GM21423 (cell line): Measurements from ENCODE around the gene TLR9.

Experiments
- ATAC-seq: cut with Tn5 transposase; IDR thresholded peaks from one replicate; pipeline ENCODE4 v1.9.1; 2021; ENCODE audit warnings: mild to moderate bottlenecking, moderate library complexity; ENCODE audit not compliant: unreplicated experiment

The TLR9 gene

DNA sequence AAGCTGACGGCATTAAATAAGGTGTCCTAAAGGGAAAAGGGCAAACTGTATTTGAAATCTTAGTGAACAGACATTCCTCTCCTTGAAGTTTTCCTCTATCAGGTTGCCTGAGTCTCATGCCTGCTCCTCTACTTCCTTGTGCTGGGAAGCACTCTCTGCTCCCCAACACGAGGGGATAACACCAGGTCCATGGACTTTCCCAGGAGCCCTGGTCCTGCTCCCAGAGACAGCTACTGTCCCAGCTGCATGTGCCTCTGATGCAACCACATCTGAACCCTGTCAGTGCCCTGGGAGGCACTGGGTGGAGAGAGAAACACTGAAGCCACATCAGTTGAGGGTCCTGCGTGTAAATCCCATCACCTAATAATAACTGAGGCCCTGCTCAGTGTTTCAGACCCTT is 7.4 kb downstream of the TLR9 start:
- no peak for ATAC-seq

DNA sequence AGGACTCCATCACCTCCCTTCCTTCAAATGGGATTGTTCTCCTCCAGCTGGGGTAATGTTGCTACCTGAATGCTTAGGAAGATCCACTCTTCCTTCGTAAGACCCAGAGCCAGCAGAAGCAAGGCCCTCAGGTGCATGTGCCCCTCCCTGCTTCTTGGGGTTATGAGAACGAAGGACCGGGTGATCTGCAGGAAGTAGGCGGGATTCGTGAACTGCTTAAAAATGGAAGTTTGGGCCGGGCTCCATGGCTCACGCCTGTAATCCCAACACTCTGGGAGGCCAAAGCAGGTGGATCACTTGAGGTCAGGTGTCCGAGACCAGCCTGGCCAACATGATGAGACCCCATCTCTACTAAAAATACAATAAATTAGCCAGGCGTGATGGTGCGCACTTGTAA is 8.0 kb downstream of the TLR9 start:
- ATAC-seq, result no peak

DNA sequence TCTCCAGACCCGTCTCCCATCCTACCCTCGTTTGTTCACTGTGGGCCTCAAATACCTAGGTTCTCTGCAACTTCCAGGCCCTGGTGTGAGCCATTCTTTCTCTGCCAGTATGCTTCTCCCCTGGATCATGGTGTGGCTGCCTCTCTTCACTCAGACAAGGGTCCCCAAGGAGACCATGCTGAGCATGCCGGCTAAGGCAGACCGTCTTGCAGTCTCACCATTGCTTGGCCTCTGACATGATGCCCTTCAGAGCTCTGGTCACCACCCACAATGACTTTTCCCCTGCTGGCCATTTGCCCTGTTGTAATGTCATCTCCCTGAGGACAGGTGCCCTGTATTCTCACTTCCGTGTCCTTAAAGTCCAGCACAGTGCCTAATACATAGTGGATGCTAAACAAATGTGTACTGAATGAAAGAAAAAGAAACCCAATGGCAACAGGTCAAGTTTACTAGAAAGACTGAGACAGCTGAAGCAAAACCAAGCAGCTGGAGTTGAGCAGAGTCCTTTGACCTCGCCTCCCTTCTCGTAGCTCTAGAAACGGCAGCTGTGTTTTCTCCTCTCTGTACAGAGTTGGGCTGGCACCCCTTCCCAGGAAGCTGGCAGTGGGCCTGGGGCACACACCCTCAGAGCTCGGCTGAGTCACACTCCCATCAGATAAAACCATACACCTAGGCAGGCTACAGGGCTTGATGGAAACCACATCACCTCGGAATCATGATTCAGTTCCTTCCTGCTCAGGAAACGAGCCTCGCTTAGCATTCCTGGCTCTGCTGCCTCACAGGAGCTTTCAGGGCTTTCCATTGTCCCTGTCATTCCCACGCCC is 8.6 kb downstream of the TLR9 start:
- no peak for ATAC-seq

DNA sequence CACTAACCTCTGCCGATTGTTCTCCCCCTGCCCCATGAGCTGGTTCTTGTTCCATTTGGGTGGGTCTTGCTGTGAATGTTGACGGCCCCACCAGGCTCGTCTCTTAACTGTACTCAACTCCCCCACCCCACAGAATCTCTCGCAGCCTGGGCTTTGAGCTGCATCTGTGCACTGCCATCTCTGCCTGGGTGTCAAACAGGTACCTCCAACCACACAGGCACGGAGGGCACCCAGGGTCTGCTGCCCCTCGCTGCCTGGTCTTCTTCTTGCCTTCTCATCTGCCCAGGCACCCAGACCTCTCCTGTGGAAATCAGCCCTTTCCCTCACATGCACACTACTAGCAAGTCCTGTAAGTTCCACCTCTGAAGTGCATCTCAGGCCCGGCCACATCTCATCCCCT is 10.1 kb downstream of the TLR9 start:
- ATAC-seq, result no peak

DNA sequence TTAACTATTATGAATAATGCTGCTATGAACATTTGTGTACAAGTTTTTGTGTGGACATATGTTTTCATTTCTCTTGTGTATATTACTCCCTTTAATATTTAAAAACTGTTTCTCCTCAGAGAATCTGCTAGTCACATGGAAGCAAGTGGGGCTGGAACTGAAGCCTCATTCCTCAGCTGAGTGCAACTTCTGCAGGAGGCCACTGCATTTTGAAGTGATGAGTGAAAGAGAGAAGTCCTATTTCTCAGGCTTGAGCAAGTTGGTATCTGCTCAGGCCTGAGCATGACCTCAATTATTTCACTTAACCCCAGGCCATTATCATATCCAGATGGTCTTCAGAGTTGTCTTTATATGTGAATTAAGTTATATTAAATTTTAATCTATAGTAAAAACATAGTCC is 11.5 kb downstream of the TLR9 start:
- no peak for ATAC-seq

DNA sequence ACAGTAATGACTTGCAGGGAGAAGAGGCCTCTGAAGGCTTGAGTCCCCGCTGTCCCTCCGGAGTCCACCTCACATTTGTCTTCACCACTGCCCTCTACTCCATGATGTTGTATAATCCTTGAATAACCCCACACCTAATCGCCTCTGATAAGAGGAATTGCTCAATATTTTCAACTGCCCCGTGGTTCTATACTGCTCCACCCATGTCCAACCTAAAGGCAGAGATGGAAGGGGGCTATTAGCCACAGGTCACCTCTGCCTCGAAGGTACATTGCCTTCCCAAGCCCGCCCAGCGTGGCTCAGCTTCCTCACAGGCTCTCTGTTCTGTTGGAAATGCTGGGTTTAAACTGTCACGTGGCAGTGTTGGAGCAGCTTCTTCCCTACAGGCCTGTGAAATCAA is 12.4 kb downstream of the TLR9 start:
- ATAC-seq, result no peak

DNA sequence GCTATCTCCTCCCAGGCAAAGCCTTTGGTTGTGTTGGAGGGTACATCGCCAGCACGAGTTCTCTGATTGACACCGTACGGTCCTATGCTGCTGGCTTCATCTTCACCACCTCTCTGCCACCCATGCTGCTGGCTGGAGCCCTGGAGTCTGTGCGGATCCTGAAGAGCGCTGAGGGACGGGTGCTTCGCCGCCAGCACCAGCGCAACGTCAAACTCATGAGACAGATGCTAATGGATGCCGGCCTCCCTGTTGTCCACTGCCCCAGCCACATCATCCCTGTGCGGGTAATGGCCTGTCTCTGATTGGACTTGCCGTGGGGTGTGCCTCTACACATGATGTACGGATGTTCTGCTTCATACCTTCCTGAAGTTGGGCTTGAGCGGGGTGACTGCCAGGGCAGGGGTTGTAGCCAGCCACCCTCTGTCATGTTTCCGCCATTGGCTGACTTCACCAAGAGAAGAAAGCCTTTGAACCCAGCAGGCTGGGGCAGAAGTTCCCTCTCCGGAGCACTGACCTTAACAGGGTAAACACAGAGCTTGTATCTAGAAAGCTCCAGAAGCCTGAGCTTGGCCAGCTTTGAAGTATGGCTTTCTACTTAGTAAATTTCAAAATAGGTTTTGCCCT is 14.1 kb downstream of the TLR9 start:
- no peak for ATAC-seq

DNA sequence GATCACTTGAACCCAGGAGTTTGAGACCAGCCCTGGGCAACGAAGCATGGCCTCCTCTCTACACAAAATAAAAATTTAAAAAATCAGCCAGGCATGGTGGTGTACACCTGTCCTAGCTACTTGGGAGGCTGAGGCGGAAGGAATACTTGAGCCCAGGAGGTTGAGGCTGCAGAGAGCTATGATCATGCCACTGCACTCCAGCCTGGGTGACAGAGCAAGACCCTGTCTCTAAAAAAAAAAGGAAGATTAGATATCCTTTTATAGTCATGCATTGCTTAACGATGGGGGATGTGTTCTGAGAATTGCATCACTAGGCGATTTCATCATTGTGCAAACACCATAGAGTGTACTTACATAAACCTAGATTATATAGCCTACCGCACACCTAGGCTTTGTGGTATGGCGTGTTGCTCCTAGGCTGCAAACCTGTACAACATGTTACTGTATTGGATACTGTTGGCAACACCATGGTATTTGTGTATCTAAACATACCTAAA is 14.8 kb downstream of the TLR9 start:
- no peak for ATAC-seq

DNA sequence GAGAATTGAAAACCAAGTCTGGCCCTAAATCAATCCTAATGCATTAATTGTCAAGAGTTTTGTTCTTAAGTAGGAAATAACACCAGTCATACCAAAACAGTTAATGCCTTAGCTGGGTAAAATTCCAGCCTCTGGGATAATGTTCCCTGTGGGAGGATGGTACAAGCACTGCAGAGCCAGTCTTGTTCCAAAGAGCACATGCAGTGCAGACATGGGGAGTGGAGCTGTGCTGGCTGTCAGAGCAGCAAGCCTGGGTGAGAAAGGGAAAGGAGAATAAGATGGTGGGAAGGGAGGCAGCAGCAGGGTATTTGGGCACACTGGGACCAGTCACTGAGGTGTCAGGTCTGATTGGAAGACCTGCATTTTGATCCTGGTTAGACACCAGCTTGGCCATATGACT is 15.4 kb downstream of the TLR9 start:
- ATAC-seq, result no peak

DNA sequence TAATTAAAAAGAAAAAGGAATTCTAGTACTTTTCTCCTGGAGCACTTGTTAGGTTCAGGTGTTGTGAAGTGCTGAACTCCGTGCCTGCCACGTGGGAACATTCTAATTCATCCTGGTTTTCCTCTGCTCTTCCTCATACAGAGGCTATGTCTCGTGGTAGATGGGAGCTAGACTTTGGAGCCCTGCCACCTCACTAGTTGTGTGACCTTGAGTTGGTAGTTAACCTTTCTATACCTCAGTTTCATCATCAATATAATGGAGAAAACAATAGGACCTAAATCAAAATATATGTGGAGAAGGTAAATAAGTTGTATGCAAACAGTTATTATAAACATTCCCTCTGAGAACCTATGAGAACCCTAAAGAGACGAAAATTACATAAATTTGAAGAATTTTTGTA is 16.9 kb downstream of the TLR9 start:
- no peak for ATAC-seq

DNA sequence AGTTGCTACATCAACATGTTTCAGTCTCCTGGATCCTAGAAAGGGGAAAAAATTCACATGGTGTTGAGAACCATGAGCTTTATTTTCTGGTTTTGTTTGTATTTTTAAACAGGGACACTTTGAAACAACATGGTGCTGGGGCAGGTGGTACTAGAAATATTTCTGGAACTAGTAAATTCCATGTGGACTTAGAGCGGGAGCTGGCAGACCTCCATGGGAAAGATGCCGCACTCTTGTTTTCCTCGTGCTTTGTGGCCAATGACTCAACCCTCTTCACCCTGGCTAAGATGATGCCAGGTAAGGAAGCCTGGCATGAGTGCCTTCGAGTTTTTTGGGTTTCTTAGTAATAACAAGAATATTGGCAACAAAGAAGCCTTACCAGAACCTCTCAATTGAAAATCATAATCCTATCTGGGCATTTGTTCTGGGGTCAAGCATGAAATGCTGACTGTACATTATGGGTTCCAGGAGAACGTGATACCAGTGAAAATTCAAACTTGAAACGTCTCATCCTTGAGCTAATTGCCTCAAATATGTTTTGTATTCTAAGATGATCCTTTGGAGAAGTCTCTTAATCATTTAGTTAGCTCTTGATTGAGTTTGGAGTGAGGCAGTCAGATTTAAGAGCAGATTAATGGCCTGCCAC is 19.6 kb downstream of the TLR9 start:
- no peak for ATAC-seq

DNA sequence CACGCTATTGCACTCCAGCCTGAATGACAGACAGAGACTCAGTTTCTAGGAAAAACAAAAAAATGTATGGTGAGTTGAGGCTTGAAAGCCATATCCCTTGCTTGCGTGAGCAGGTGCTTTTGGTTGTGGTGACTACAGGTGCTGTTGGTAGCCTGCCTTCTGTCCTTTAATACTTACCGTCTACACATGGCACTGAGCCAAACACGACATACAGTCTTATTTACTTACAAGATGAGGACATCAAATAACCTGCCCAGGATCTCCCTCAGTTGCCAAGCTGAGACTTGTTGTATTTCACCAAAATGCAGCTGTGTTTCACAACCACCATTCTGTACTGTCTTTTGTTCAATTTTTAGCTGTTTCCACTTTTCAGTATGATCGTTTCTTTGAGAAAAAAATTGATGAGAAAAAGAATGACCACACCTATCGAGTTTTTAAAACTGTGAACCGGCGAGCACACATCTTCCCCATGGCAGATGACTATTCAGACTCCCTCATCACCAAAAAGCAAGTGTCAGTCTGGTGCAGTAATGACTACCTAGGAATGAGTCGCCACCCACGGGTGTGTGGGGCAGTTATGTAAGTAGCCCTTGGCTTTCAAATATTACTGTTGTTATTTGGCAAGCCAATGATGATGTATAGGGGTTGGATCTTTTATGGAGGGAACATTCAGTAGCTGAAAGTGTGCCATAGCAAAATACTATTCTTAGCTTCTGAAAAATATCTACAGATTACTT is 20.9 kb downstream of the TLR9 start:
- no peak for ATAC-seq

DNA sequence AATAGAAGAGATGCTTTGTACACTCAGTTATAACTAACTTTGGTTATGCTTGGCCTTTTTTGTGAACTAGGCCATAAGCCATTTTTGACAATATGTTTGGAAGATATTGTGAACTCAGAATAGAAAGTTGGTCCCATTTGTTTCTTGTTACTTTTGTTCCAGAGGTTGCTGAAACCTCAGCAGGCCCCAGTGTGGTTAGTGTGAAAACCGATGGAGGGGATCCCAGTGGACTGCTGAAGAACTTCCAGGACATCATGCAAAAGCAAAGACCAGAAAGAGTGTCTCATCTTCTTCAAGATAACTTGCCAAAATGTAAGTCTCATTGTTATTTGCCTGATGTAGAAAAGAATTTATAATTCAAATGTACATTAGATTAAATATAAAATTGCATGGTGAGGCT is 21.7 kb downstream of the TLR9 start:
- ATAC-seq, result no peak

DNA sequence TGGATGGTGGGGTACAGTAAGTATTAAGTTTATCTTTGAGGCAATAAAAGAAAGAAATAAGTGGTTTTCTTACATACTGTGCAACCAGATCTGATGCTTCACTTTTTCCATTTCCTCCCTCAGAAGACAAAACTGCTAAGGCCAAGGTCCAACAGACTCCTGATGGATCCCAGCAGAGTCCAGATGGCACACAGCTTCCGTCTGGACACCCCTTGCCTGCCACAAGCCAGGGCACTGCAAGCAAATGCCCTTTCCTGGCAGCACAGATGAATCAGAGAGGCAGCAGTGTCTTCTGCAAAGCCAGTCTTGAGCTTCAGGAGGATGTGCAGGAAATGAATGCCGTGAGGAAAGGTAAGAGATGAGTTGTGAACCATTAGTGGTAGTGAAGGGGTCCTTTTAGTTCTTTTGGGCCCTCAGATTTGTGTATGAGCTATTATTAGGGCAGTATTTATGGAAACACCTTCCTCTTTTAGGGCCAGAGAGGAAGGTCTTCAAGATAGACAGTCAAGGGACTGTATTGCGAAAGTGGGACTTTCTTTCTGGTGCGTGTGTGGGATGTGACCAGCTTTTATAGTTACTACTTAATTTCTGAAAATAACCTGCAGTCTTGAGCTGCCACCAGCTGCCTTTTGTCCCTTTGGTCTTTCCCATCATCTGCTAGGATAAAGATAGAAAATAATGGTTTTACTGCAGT is 22.9 kb downstream of the TLR9 start:
- no peak for ATAC-seq

DNA sequence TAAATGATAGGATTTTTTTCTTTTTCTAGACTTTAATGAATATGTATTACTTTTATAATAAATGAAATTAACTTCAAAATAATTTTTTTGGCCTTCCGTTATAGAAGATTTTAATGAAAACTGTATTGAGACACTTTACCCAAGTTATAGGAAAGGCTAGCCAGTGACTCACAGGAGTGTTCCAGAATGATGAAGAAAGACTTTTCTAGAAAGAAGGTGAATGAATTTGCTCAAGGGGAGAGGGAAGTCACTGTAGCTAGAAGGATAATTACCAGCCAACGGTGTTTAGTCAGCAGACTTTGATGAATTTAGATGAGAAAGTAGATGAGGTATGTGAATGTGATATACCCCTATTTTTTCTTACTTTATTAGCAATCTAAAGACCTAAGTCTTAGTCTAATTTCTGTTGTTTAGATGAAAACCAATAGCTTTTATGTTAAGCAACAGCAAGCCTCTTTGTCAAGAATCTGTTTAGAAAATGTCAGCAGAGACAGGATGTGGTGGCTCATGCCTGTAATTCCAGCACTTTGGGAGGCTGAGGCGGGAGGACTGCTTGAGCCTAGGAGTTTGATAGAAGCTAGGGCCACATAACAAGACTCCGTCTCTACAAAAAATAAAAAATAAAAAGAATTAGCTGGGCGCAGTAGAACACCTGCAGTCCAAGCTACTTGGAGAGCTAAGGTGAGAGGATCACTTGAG is 24.3 kb downstream of the TLR9 start:
- ATAC-seq, result no peak

DNA sequence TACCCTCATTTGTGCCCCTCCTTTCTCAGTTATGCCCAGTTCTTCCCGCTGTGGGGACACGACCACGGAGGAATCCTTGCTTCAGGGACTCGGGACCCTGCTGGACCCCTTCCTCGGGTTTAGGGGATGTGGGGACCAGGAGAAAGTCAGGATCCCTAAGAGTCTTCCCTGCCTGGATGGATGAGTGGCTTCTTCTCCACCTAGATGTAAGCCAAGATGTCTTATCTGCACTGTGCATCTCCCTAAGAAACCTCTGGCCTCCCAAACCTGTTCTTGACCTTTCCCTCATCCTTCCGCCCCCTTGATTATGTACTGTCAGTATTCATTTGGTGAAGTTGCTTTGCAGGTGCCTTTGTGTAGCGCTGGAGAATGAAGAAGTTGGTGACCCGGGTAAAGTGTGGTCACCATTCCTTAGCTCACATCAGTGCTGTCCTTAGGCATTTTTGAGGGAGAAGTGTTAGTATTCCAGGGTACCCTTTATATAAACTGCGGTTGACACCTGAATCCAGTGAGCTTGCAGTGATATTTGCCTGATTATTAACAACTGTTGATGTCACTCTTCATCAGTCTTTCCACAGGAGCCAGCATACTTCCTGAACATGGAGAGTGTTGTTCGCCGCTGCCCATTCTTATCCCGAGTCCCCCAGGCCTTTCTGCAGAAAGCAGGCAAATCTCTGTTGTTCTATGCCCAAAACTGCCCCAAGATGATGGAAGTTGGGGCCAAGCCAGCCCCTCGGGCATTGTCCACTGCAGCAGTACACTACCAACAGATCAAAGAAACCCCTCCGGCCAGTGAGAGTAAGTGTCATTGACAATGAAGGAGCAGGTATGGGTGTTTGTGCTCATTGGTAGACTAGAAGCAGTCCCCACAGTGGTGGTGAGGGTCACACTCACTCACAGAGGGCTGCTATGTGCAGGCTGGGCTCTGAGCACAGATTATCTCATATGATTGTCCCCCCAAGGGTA is 26.5 kb downstream of the TLR9 start:
- ATAC-seq, result no peak

DNA sequence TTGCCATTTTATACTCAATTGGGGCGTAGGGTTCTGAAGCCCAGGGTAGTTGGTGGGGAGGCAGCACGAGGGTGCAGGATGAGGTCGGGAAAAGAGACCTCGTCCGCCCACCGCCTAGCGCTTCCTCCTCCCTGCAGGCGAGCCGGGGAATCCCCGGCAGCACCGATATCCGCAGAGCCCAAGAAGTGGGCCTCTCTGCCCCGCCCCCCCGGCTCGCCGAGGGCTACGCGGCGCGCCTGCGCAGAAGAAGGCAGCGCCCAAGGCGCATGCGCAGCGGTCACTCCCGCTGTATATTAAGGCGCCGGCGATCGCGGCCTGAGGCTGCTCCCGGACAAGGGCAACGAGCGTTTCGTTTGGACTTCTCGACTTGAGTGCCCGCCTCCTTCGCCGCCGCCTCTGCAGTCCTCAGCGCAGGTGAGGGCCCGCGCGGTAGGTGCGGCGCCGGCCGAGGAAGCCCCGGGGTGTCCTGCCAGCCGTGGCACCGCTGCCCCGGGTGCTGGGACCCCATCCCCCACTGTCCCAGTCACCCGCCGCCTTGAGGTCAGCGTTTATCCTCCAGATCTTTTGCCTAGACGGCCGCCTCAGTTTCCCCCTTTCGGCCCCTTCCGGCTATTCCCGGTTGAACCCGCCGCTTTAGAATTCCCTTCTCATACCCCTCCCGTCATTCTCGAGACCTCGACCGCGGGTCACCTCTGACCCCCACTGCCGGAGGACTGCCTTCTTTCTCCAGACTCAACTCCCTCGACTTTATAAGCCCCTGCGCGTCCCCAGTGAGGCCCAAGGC is 27.4 kb downstream of the TLR9 start, which contains the start of gene ALAS1:
TSS of gene ALAS1 (plus strand) at position 319 of the 784 bp plus-strand sequence. CDS start 1,082 bp downstream, outside the sequence.
- peak; percentile 80 for ATAC-seq

DNA sequence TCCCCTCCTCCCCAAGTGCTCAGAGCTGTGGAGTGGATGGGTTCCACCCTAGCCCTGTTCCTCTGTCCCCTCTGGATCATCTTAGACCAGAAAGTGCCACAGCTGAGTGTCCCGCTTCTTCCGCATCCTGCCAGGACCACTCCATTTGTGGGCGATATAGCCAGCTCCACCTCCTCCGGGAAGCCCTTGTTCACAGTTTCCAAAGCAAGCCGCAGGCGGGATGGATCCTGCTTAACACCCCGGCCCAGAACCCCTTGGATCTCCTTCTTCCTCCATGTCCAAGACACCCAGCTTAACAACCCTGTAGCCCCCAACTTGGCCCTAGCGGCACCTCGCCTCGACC is 28.0 kb downstream of the TLR9 start:
- no peak for ATAC-seq
